Subcutaneous adipose tissue (tissue), 4 donors: ENCODE data around the gene SCUBE3. TPM values are rescaled to one million over a fixed set of nuclear protein-coding genes. Genes with fewer than 3 reads are reported as not detected.

Experiments used
- total RNA-seq, 4 donors: library from RNA; depleted of rRNA; stranded (reverse); fragments of >200 nt; gene quantifications; one replicate each; pipeline ENCODE4 v1.1.0, GENCODE V29; 2016
- TF ChIP-seq, protein P1 (sequence below): fragments of 450-650 bp; IDR thresholded peaks from one replicate; pipeline ENCODE4 v1.5.1; 2016; ENCODE audit warnings: low read depth, mild to moderate bottlenecking, control low read depth, antibody characterized with exemption, moderate library complexity

The SCUBE3 gene
- total RNA-seq, 4 donors from 2014 or later: 0.19 to 0.34 (median 0.22) TPM; not detected in 1

DNA sequence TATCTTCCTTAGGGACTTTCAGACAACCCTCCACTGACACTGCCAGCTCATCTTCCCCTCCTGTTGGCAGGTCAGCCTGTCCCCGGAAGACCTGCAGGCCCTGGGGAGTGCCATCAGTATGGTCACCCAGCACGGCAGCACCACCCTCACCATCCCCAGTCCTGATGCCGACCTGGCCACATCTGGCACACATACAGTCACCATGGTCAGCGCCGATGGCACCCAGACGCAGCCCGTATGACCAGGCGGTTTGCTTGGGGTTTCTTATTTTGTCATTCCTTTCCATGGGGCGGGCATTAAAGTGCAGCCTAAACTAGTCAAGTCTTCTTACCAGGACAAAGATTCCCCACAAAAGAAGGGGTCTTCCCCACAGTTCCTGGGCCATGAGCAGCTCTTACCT is 79.9 kb downstream of the SCUBE3 start:
- TF ChIP-seq, protein P1, sequence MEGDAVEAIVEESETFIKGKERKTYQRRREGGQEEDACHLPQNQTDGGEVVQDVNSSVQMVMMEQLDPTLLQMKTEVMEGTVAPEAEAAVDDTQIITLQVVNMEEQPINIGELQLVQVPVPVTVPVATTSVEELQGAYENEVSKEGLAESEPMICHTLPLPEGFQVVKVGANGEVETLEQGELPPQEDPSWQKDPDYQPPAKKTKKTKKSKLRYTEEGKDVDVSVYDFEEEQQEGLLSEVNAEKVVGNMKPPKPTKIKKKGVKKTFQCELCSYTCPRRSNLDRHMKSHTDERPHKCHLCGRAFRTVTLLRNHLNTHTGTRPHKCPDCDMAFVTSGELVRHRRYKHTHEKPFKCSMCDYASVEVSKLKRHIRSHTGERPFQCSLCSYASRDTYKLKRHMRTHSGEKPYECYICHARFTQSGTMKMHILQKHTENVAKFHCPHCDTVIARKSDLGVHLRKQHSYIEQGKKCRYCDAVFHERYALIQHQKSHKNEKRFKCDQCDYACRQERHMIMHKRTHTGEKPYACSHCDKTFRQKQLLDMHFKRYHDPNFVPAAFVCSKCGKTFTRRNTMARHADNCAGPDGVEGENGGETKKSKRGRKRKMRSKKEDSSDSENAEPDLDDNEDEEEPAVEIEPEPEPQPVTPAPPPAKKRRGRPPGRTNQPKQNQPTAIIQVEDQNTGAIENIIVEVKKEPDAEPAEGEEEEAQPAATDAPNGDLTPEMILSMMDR: no peak

DNA sequence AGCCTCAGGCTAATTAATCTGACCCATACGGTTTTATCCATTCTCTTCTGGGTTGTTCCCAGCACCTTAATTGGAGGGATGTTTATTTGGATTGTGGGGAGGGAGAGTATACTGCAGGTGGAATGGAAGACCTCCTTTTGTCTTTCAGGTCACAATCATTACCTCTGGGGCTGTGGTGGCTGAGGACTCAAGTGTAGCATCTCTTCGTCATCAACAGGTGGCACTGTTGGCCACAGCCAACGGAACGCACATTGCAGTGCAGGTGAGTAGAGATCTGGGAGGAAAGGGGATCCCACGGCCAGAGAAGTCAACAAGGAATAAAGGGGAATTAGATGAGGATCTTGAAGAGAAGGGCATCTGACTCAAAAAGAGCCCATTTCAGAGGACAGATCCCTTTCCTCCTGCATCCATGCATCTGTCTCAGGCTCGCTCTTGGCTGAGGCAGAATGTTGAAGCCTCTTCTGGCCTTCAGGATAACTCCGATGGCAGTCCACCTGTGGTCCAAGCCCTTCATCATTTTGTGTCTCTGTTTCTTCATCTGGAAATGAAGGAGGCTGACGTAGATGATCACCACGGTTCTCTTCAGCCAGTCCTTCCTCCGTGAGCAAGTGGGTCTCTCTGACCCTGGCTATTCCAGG is 80.7 kb downstream of the SCUBE3 start:
- TF ChIP-seq, protein P1: no peak

DNA sequence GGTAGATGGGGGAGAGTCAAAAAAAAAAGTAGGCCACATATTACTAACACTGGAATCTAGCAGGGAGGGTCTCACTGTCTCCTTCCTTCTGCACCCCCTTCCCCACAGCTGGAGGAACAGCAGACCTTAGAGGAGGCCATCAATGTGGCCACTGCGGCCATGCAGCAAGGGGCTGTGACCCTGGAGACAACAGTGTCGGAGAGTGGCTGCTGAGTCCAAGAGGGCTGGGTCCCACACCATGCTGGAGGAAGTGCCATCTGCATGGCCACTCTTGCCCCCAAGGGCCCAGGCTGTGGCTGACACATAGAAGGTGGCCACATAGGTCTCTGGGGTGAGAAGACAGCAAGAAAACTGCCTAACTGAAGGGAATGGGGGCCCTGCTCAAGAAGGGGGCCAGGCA is 81.3 kb downstream of the SCUBE3 start:
- TF ChIP-seq, protein P1: no peak

DNA sequence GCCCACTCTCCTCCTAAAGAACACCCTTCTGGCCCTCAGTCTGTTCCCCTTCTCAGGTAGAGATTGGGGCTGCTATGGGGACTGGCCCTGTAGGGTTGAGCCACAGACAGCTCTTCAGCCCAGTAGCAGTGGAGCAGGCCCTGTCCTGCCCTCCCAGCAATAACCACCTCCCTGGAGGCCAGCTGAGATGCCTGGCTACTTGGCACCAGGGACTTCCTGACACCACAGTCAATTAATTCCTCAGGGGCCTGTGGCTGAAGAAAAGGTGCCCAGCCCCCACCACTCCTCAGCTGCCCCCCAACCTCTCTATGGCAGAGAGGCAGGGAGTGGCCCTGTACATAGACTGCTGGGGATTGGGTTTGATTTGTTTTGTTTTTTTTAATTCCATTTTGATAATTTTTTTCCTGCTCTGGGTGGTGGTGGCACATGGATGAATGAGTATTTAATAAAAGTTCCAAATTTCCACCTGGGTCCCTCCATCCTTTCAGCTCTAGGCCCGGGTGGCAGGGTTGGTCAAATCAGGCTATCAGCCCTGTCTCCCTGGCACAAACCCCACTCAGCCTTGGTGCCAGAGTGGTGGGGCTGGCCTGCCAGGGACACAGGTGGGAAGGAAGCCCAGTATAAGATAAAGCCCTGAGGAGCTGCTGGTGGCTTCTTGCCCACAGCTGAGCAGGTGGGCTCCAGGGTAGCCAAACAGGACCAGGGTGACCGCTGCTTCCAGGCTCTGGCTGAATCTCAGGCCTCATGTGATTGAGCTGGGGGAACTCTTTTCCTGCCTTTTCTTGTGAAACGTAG is 82.0 kb downstream of the SCUBE3 start:
- TF ChIP-seq, protein P1: no peak

DNA sequence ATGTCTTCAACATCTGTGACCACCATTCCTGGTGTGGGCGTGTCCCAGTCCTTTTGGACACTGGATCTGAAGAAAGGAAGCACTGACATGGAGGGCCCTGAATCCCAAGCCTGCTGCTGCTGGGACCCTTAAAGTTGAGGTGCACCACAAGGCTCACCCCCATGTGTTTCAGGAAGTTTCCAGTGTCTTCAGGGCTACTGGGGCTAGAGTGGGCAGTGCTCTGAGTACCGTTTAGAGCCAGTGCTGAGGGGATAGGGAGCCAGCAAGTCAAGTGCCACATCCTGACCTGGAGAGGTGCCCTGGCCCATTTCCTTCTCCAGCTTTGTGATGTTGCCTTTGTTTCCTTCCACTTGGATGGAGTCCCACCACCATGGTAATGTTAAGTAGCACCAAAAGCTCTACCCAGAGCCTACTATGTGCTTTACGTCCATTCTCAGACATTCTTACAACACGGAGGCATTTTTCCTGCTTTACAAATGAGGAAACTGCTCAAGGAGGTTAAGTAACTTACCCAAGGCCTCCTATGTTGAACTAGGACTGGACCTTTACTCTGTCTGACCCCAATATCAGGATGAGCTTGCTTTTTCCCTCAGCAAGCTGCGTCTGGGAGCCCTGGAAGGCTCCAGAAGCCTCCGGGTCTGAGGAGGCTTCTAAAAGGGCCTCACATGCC is 83.3 kb downstream of the SCUBE3 start:
- TF ChIP-seq, protein P1: no peak

DNA sequence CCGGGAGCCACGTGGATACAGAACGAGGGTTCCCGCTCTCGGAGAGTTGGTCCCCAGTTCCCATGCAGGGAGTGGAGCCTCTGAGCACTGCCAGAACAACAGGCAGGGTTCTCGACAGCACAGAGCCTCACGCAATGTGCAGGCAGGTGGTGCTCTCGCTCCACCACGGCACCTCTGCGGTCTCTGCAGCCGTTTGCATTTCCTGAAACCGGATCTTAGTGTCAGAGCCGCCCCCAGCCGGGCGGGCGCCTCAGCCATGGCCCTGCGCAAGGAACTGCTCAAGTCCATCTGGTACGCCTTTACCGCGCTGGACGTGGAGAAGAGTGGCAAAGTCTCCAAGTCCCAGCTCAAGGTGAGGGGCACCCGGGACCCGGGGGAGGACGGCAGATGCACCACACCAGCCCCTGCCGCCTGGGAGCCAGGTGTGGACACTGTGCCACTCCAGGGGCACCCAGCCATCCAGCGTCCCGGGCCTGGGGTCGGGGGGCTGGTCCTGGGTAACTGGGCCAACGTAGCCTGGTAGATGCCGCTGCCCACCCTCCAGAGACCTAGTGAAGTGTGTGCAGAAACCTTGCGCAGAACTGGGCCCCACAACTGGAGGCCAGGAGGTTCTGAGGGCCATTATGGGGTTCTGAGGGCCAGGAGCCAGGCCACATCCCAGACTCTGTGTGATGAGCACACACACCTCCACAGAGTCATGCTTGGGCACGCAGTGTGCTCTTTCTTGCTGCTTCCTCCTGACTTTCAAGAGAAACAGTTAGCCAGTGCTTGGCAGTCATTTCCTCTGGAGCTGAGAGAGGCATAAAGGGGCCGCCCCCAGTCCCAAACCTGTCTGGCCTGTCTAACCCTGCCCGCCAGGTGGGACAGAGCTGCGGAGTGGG is 84.1 kb downstream of the SCUBE3 start, which contains the start of gene DEF6:
DEF6 (plus strand) TSS at position 218 of the 881 bp plus-strand sequence; CDS start at position 257, 39 bp downstream.
- TF ChIP-seq, protein P1: no peak
